Measurements from ENCODE around the gene PRM2.

Gene PRM2

GRCh38 chr16:11229432-11229831 lies 46.8 kb downstream of the PRM2 start:
- TF ChIP-seq ZFX (IDR thresholded peaks at IDR 0.05) (no peak), CTCF (conservative IDR thresholded peaks at IDR 0.05) (no peak)
- H3K27ac ChIP-seq = peak overlapping the region; percentile 14; the same call in 1 of the 2 replicates

- H3K27ac ChIP-seq = no peak overlapping the region
- TF ChIP-seq CTCF (conservative IDR thresholded peaks at IDR 0.05) (no peak), ZFX (IDR thresholded peaks at IDR 0.05) (no peak)
Observed at GRCh38 chr16:11225677-11226549, 50.4 kb downstream of the PRM2 start.
